GM20000 (cell line): Measurements from ENCODE around the gene GTSE1.

Experiments
- DNase-seq: peaks from one replicate; pipeline ENCODE4 v3.0.0; 2012; ENCODE audit warnings: low spot score
- TF ChIP-seq, protein P1 (sequence below): IDR thresholded peaks from 2 replicates; pipeline ENCODE4 v1.5.1; 2012; ENCODE audit warnings: mild to moderate bottlenecking, control low read depth; ENCODE audit errors: extremely low read depth, missing control alignments

The GTSE1 gene

DNA sequence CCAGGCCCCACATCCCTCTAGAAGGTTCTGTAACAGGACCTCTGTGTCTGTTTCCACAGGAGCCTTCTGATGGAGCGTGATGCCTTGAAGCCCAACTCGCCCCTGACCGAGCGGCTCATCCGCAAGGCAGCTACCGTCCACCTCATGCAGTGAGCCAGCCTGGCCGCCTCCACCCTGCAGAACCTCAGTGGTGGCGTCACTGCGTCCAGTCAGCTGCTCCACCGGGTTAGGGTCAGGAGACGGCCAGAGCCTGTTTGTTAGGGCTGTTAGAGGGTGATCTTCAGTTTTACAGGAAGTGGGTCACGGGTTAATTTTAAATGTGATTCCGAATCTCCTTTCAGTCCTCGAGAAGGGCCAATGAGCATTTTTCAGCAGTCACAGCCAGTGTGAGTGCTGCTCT lies 3.9 kb upstream of the GTSE1 start:
- DNase-seq = no peak
- TF ChIP-seq, protein P1, sequence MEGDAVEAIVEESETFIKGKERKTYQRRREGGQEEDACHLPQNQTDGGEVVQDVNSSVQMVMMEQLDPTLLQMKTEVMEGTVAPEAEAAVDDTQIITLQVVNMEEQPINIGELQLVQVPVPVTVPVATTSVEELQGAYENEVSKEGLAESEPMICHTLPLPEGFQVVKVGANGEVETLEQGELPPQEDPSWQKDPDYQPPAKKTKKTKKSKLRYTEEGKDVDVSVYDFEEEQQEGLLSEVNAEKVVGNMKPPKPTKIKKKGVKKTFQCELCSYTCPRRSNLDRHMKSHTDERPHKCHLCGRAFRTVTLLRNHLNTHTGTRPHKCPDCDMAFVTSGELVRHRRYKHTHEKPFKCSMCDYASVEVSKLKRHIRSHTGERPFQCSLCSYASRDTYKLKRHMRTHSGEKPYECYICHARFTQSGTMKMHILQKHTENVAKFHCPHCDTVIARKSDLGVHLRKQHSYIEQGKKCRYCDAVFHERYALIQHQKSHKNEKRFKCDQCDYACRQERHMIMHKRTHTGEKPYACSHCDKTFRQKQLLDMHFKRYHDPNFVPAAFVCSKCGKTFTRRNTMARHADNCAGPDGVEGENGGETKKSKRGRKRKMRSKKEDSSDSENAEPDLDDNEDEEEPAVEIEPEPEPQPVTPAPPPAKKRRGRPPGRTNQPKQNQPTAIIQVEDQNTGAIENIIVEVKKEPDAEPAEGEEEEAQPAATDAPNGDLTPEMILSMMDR = no peak

- no peak for DNase-seq
- TF ChIP-seq, protein P1 = no peak
Observed at GRCh38 chr22:46293577-46294260, 3.0 kb upstream of the GTSE1 start.

- DNase-seq = no peak
- TF ChIP-seq, protein P1 = no peak
Observed at GRCh38 chr22:46294784-46295183, 1.9 kb upstream of the GTSE1 start.

- peak; percentile 31 for DNase-seq
- TF ChIP-seq, protein P1 = no peak
Observed at GRCh38 chr22:46295277-46295971, 1.2 kb upstream of the GTSE1 start.

- TF ChIP-seq, protein P1 = no peak
- peak; percentile 20 for DNase-seq
Observed at GRCh38 chr22:46297151-46297812, 612 bp downstream of the GTSE1 start.

- no peak for DNase-seq
- TF ChIP-seq, protein P1 = no peak
Observed at GRCh38 chr22:46299101-46299500, 2.4 kb downstream of the GTSE1 start.

- no peak for DNase-seq
- TF ChIP-seq, protein P1 = no peak
Observed at GRCh38 chr22:46300491-46300890, 3.8 kb downstream of the GTSE1 start.
